Fibroblast of skin of back (primary cell): Measurements from ENCODE around the gene CNIH4. TPM values are rescaled to one million over a fixed set of nuclear protein-coding genes. Genes with fewer than 3 reads are reported as not detected.

ENCODE experiments used
- DNase-seq: peaks from one replicate; pipeline ENCODE4 v3.0.0-alpha.2; 2013
- polyA plus RNA-seq, 2 experiments: library from polyadenylated mRNA; unstranded; fragments of 120-200 nt; gene quantifications; one replicate each; pipeline ENCODE4 v1.2.1, GENCODE V29; 2013; ENCODE audit not compliant: insufficient read length in 2 of 2

The CNIH4 gene
- 61.8 TPM for polyA plus RNA-seq (2013, experiment 1 of 2; ENCODE audit: insufficient read length)
- 33.5 TPM for polyA plus RNA-seq (2013, experiment 2 of 2; ENCODE audit: insufficient read length)

- DNase-seq, result peak; percentile 97
Measured at GRCh38 chr1:224356685-224357625, at the start of gene CNIH4. Gene CNIH4, plus strand, starts transcription at chr1:224356879. Its CDS starts 46 bp downstream, at chr1:224356925.

GRCh38 chr1:224308064-224308463, 48.6 kb upstream of the CNIH4 start:
- DNase-seq, result no peak

- peak; percentile 37 for DNase-seq
Measured at GRCh38 chr1:224311503-224311902, 45.2 kb upstream of the CNIH4 start.

- no peak for DNase-seq
Measured at GRCh38 chr1:224312025-224312424, 44.7 kb upstream of the CNIH4 start.

GRCh38 chr1:224317383-224318045, 39.2 kb upstream of the CNIH4 start:
- DNase-seq, result no peak

GRCh38 chr1:224321706-224322105, 35.0 kb upstream of the CNIH4 start:
- no peak for DNase-seq

- no peak for DNase-seq
Measured at GRCh38 chr1:224325959-224326358, 30.7 kb upstream of the CNIH4 start.

- no peak for DNase-seq
Measured at GRCh38 chr1:224328644-224329043, 28.0 kb upstream of the CNIH4 start.

GRCh38 chr1:224329484-224329841, 27.2 kb upstream of the CNIH4 start:
- DNase-seq, result no peak

- peak; percentile 89 for DNase-seq
Measured at GRCh38 chr1:224329842-224330753, 26.6 kb upstream of the CNIH4 start, which contains the start of gene NVL. Gene NVL, minus strand, starts transcription at chr1:224330172. Its CDS starts 45 bp downstream, at chr1:224330127.

- no peak for DNase-seq
Measured at GRCh38 chr1:224331326-224331725, 25.4 kb upstream of the CNIH4 start.

- no peak for DNase-seq
Measured at GRCh38 chr1:224331824-224332223, 24.9 kb upstream of the CNIH4 start.

GRCh38 chr1:224333309-224333926, 23.3 kb upstream of the CNIH4 start:
- peak; percentile 64 for DNase-seq

GRCh38 chr1:224333939-224334786, 22.5 kb upstream of the CNIH4 start:
- peak; percentile 39 for DNase-seq

- DNase-seq, result no peak
Measured at GRCh38 chr1:224338150-224338838, 18.4 kb upstream of the CNIH4 start.

GRCh38 chr1:224339442-224340033, 17.1 kb upstream of the CNIH4 start:
- DNase-seq, result no peak

GRCh38 chr1:224340453-224341384, 16.0 kb upstream of the CNIH4 start:
- DNase-seq, result peak; percentile 12

- DNase-seq, result no peak
Measured at GRCh38 chr1:224343679-224344078, 13.0 kb upstream of the CNIH4 start.

- DNase-seq, result no peak
Measured at GRCh38 chr1:224348137-224348536, 8.5 kb upstream of the CNIH4 start.
